ENCODE results near the gene HNRNPC. TPM values are rescaled to one million over a fixed set of nuclear protein-coding genes. Genes with fewer than 3 reads are reported as not detected.
A peak's percentile ranks its signal among the peaks of the same experiment; 100 is the strongest.

The HNRNPC gene
- total and polyA plus RNA-seq, 10 of the 15 experiments (the other 5 are each of a cell fraction or from before 2014, with no cell fraction given), result 679 to 1,492 (median 1,262) TPM

GRCh38 chr14:21308479-21309237 lies 39.4 kb upstream of the HNRNPC start (continued):
- no peak for TF ChIP-seq NFXL1 (IDR thresholded peaks at IDR 0.05; ENCODE audit: borderline replicate concordance)
- TF ChIP-seq, protein P1, sequence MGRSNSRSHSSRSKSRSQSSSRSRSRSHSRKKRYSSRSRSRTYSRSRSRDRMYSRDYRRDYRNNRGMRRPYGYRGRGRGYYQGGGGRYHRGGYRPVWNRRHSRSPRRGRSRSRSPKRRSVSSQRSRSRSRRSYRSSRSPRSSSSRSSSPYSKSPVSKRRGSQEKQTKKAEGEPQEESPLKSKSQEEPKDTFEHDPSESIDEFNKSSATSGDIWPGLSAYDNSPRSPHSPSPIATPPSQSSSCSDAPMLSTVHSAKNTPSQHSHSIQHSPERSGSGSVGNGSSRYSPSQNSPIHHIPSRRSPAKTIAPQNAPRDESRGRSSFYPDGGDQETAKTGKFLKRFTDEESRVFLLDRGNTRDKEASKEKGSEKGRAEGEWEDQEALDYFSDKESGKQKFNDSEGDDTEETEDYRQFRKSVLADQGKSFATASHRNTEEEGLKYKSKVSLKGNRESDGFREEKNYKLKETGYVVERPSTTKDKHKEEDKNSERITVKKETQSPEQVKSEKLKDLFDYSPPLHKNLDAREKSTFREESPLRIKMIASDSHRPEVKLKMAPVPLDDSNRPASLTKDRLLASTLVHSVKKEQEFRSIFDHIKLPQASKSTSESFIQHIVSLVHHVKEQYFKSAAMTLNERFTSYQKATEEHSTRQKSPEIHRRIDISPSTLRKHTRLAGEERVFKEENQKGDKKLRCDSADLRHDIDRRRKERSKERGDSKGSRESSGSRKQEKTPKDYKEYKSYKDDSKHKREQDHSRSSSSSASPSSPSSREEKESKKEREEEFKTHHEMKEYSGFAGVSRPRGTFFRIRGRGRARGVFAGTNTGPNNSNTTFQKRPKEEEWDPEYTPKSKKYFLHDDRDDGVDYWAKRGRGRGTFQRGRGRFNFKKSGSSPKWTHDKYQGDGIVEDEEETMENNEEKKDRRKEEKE (IDR thresholded peaks at IDR 0.05), result no peak
- peak; percentile 30; the same call in 1 of the 2 replicates for TF ChIP-seq EED (IDR thresholded peaks at IDR 0.05; ENCODE audit: low read depth)
- TF ChIP-seq KDM1A (IDR thresholded peaks at IDR 0.05; ENCODE audit: borderline replicate concordance), result no peak
- no peak for TF ChIP-seq EP300 (IDR thresholded peaks at IDR 0.05; ENCODE audit: borderline replicate concordance in 1 of 2, control insufficient read depth in 1 of 2, low read depth in 2 of 2, low read length in 2 of 2)
- TF ChIP-seq PAX8 (IDR thresholded peaks at IDR 0.05), result no peak
- peak; percentile 72; the same call in 1 of the 2 replicates for TF ChIP-seq NFYB (IDR thresholded peaks at IDR 0.05; ENCODE audit: insufficient read depth, low read depth, low read length)
- peak; percentile 24; the same call in 1 of the 2 replicates for TF ChIP-seq NFIC (IDR thresholded peaks at IDR 0.05; ENCODE audit: low read depth, low read length)
- peak; percentile 84 for TF ChIP-seq SIN3A (IDR thresholded peaks at IDR 0.05; ENCODE audit: low read depth, low read length)
- no peak; the same call in 1 of the 2 replicates for TF ChIP-seq IKZF1 (conservative IDR thresholded peaks at IDR 0.05)
- no peak for TF ChIP-seq BCL11A (IDR thresholded peaks at IDR 0.05; ENCODE audit: low read depth, low read length)
- no peak for TF ChIP-seq ESRRA (IDR thresholded peaks at IDR 0.05; ENCODE audit: low read length)
- TF ChIP-seq JUND (IDR thresholded peaks at IDR 0.05; ENCODE audit: low read depth, low read length), result no peak
- TF ChIP-seq WRNIP1 (IDR thresholded peaks at IDR 0.05; ENCODE audit: borderline replicate concordance, low read depth, low read length), result no peak
- no peak for TF ChIP-seq ZSCAN29 (IDR thresholded peaks at IDR 0.05)
- no peak for TF ChIP-seq SUPT20H (IDR thresholded peaks at IDR 0.05; ENCODE audit: borderline replicate concordance, control insufficient read depth, low read depth, low read length)
- no peak for TF ChIP-seq NR2C2 (IDR thresholded peaks at IDR 0.05; ENCODE audit: borderline replicate concordance, control insufficient read depth, insufficient read length, low read depth)
- TF ChIP-seq, protein P2, sequence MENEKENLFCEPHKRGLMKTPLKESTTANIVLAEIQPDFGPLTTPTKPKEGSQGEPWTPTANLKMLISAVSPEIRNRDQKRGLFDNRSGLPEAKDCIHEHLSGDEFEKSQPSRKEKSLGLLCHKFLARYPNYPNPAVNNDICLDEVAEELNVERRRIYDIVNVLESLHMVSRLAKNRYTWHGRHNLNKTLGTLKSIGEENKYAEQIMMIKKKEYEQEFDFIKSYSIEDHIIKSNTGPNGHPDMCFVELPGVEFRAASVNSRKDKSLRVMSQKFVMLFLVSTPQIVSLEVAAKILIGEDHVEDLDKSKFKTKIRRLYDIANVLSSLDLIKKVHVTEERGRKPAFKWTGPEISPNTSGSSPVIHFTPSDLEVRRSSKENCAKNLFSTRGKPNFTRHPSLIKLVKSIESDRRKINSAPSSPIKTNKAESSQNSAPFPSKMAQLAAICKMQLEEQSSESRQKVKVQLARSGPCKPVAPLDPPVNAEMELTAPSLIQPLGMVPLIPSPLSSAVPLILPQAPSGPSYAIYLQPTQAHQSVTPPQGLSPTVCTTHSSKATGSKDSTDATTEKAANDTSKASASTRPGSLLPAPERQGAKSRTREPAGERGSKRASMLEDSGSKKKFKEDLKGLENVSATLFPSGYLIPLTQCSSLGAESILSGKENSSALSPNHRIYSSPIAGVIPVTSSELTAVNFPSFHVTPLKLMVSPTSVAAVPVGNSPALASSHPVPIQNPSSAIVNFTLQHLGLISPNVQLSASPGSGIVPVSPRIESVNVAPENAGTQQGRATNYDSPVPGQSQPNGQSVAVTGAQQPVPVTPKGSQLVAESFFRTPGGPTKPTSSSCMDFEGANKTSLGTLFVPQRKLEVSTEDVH (IDR thresholded peaks at IDR 0.05; ENCODE audit: low read depth, partially characterized antibody), result peak; percentile 83
- TF ChIP-seq MEF2B (IDR thresholded peaks at IDR 0.05; ENCODE audit: partially characterized antibody, poor library complexity, severe bottlenecking), result no peak
- peak; percentile 39; the same call in 1 of the 2 replicates for TF ChIP-seq ZBED1 (IDR thresholded peaks at IDR 0.05; ENCODE audit: borderline replicate concordance)
- TF ChIP-seq CEBPB (IDR thresholded peaks at IDR 0.05; ENCODE audit: borderline replicate concordance in 1 of 2, low read depth in 2 of 2, low read length in 2 of 2), result no peak
- TF ChIP-seq, protein P3, sequence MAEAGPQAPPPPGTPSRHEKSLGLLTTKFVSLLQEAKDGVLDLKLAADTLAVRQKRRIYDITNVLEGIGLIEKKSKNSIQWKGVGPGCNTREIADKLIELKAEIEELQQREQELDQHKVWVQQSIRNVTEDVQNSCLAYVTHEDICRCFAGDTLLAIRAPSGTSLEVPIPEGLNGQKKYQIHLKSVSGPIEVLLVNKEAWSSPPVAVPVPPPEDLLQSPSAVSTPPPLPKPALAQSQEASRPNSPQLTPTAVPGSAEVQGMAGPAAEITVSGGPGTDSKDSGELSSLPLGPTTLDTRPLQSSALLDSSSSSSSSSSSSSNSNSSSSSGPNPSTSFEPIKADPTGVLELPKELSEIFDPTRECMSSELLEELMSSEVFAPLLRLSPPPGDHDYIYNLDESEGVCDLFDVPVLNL (IDR thresholded peaks at IDR 0.05; ENCODE audit: low read depth, low read length), result peak; percentile 83

All from GM12878 (cell line).